Mesodermal cell (in vitro differentiated cells): ENCODE data around the gene CYSTM1.

Source experiments
- H3K27ac ChIP-seq: 2 replicates; pipeline ENCODE4 v1.7.0; 2013; ENCODE audit warnings: mild to moderate bottlenecking, low read depth, low read length, moderate library complexity; ENCODE audit not compliant: severe bottlenecking
- H3K36me3 ChIP-seq: 2 replicates; pipeline ENCODE4 v1.7.1; 2013; ENCODE audit warnings: mild to moderate bottlenecking, low read length, moderate library complexity; ENCODE audit not compliant: control insufficient read depth, insufficient read depth
- H3K4me1 ChIP-seq: one replicate; pipeline ENCODE4 v1.7.1; 2013; ENCODE audit warnings: mild to moderate bottlenecking, low read length; ENCODE audit not compliant: insufficient read depth, control insufficient read depth, poor library complexity, severe bottlenecking
- H3K4me3 ChIP-seq: 2 replicates; pipeline ENCODE4 v1.7.0; 2013; ENCODE audit warnings: low read length, control low read depth, mild to moderate bottlenecking; ENCODE audit not compliant: insufficient read depth, poor library complexity, severe bottlenecking; ENCODE audit errors: extremely low read depth
- H3K9me3 ChIP-seq: 2 replicates; pipeline ENCODE4 v1.7.1; 2013; ENCODE audit warnings: mild to moderate bottlenecking, low read length, moderate library complexity; ENCODE audit not compliant: control insufficient read depth
- WGBS, 2 experiments: methylation state at CpG; one replicate each; pipeline ENCODE4 v1.1.5; 2013; ENCODE audit warnings: missing lambda C conversion rate in 2 of 2; ENCODE audit not compliant: insufficient coverage in 2 of 2; 5-methylcytosine and 5-hydroxymethylcytosine counted together

CYSTM1 gene

GRCh38 chr5:140178482-140179116 is 3.6 kb downstream of the CYSTM1 start:
- Histone ChIP-seq H3K36me3 (no peaks in the 10 kb centered on the region), H3K9me3 (no peaks in the 10 kb centered on the region), H3K4me3 (no peak overlapping the region), H3K27ac (no peak overlapping the region), H3K4me1 (peaks cover 5% of the 10 kb centered on the region)
- WGBS, 2 experiments: 67 to 71% methylated on average over 2 to 3 of the region's 6 CpGs

- H3K4me1 ChIP-seq: peaks cover 5% of the 10 kb centered on the region
- no peaks in the 10 kb centered on the region for H3K36me3 ChIP-seq
- peak overlapping the region; percentile 10 for H3K27ac ChIP-seq
- WGBS, 2 experiments: 92 to 96% methylated on average over 3 to 4 of the region's 5 CpGs
- no peaks in the 10 kb centered on the region for H3K9me3 ChIP-seq
- H3K4me3 ChIP-seq: no peak overlapping the region
Observed at GRCh38 chr5:140181002-140181483, 6.1 kb downstream of the CYSTM1 start.

GRCh38 chr5:140181525-140181924 is 6.5 kb downstream of the CYSTM1 start:
- 87 to 100% methylated on average over 2 to 3 of the region's 3 CpGs for WGBS, 2 experiments
- no peak overlapping the region for H3K27ac ChIP-seq
- H3K4me3 ChIP-seq: no peak overlapping the region
- H3K9me3 ChIP-seq: no peaks in the 10 kb centered on the region
- H3K4me1 ChIP-seq: peaks cover 5% of the 10 kb centered on the region
- H3K36me3 ChIP-seq: no peaks in the 10 kb centered on the region

- Histone ChIP-seq H3K27ac (no peak overlapping the region), H3K4me1 (peaks cover 5% of the 10 kb centered on the region), H3K36me3 (no peaks in the 10 kb centered on the region), H3K4me3 (no peak overlapping the region), H3K9me3 (no peaks in the 10 kb centered on the region)
- WGBS, 2 experiments: no CpG with 5 or more reads among the region's 2 CpGs
Observed at GRCh38 chr5:140182075-140182711, 7.2 kb downstream of the CYSTM1 start.

DNA sequence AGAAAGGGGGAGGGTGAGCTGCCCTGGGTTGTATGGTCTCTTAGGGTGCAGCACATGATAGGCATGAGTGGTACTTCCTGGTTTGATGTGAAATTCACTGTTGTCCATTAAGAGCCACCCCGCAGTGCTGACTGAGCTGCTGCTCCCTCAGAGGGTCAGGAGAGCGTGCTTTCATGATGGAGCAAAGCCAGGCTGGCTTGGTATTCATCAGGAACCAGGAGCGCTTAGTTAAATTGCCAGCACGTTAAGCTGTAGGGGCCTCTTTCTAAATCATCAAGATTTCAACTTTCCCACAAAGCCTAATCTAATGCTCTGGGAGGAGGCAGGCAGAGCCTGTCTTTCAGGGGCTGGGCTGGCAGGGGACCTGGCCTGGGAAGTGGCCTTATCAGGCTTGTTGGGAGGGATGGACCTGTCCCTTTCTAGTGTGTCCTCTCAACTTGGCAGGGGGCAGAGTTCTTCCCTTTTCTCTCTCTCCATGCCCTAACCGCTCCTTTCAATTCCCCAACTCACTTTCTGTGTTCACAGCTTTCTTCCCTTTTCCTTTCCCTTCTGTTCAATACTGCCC is 7.9 kb downstream of the CYSTM1 start:
- Histone ChIP-seq H3K4me1 (peaks cover 1% of the 10 kb centered on the region), H3K4me3 (no peak overlapping the region), H3K9me3 (no peaks in the 10 kb centered on the region), H3K27ac (peak overlapping the region; percentile 29), H3K36me3 (no peaks in the 10 kb centered on the region)
- 66 to 67% methylated on average over 3 of the region's 5 CpGs for WGBS, 2 experiments

GRCh38 chr5:140185409-140185808 is 10.4 kb downstream of the CYSTM1 start:
- Histone ChIP-seq H3K27ac (no peak overlapping the region), H3K4me1 (peaks cover 2% of the 10 kb centered on the region), H3K36me3 (no peaks in the 10 kb centered on the region), H3K4me3 (no peak overlapping the region), H3K9me3 (no peaks in the 10 kb centered on the region)
- WGBS, 2 experiments: 96 to 100% methylated on average over 2 of the region's 2 CpGs

DNA sequence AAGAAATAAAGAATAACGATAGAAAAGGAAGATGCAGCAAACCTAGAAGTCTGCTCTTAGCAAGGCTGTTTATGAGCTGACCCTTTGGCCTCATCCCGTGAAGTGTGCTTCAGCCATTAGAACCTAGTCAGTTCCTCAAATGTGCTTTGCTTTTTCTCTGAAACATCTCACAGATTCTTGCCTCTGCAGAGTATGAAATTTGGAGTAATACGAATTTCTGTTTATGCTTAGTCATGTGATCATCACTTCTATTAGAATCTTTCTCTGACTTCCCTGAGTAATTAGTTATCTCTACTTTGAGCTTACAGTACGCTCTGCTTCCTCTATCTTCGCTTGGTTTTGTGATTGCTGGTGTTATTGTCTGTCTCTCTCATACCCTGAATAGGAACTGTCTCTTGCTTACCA is 11.3 kb downstream of the CYSTM1 start:
- Histone ChIP-seq H3K27ac (no peak overlapping the region), H3K36me3 (no peaks in the 10 kb centered on the region), H3K4me1 (peaks cover 6% of the 10 kb centered on the region), H3K9me3 (no peaks in the 10 kb centered on the region), H3K4me3 (no peak overlapping the region)
- 100% methylated on average over 2 of the region's 5 CpGs; no CpG with 5 or more reads in 1 of the 2 experiments for WGBS, 2 experiments

DNA sequence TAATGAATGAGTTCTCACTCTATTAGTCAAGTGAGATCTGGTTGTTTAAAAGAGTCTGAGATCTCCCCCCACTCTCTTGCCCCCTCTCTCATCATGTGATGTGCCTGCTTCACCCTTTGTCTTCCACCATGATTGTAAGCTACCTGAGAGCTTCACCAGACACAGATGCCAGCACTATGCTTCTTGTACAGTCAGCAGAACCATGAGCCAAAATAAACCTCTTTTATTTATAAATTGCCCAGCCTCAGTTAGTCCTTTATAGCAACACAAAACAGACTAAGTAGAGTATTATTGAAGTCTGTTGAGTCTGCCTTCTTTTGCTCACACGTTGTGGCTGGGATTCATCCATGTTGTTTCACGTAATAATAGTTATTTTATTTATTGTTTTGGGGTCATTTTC is 14.3 kb downstream of the CYSTM1 start:
- peaks cover 6% of the 10 kb centered on the region for H3K4me1 ChIP-seq
- H3K27ac ChIP-seq: no peak overlapping the region
- no peaks in the 10 kb centered on the region for H3K9me3 ChIP-seq
- H3K36me3 ChIP-seq: no peaks in the 10 kb centered on the region
- 100% methylated on average over 2 of the region's 2 CpGs; no CpG with 5 or more reads in 1 of the 2 experiments for WGBS, 2 experiments
- no peak overlapping the region for H3K4me3 ChIP-seq

DNA sequence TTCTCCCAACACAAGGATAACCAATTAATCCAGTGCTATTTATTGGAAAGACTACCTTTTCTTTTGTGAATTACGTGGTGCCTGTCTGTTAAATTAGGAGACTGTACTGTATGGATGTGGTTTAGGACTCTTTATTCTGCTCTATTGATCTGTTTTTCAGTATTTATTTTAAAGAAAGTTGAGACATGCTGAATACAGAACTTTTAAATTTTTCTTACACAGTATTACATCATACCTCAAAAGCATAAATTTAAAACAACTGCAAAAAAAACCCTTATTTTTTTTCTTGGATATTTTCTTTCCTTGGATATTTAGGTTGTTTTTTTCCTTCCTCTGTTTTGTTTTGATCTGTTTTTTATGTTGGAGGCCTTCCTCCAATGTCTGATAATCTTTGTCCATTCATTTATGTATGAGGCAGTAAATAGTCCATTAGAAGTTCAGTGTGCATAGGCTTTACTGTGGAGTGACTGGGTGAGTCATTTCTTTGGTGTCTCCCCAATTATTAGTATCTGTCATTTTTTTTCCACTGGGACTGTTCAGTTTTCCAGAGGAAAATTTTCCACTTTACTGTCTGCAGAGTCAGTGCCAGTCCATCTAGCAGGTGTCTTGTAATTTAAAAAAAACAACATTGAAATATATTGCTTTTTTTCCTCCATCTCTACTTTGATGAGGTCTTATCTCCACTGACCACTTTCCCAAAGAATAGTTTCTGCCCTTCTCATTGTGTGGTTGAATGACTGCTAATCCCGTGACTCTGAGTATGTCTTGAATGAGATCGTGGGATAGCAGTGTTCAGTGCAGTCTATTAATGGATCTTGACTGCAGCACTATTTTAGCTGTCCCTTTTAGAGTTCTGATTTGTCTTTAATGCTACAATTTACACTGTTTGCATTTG is 15.2 kb downstream of the CYSTM1 start:
- Histone ChIP-seq H3K36me3 (no peaks in the 10 kb centered on the region), H3K9me3 (no peaks in the 10 kb centered on the region), H3K27ac (peak overlapping the region; percentile 39), H3K4me1 (peaks cover 6% of the 10 kb centered on the region), H3K4me3 (no peak overlapping the region)
- WGBS, 2 experiments: 87% methylated on average over 2 of the region's 3 CpGs; no CpG with 5 or more reads in 1 of the 2 experiments

- H3K4me1 ChIP-seq: peaks cover 6% of the 10 kb centered on the region
- H3K36me3 ChIP-seq: no peaks in the 10 kb centered on the region
- peak overlapping the region; percentile 39 for H3K27ac ChIP-seq
- no CpG with 5 or more reads among the region's 1 CpG for WGBS, 2 experiments
- H3K9me3 ChIP-seq: no peaks in the 10 kb centered on the region
- no peak overlapping the region for H3K4me3 ChIP-seq
Observed at GRCh38 chr5:140190872-140191218, 15.9 kb downstream of the CYSTM1 start.
